H9 (cell line): ENCODE measurements around the gene TMTC3. TPM values are rescaled to one million over a fixed set of nuclear protein-coding genes. Genes with fewer than 3 reads are reported as not detected.

ENCODE experiments used
- DNase-seq: peaks from one replicate; pipeline ENCODE4 v3.0.0-alpha.2; 2017
- H2AFZ ChIP-seq: one replicate; pipeline ENCODE4 v1.6.1; 2013; ENCODE audit warnings: mild to moderate bottlenecking, low read length, control low read depth, moderate library complexity
- H2AK5ac ChIP-seq: 2 replicates; pipeline ENCODE4 v1.6.1; 2013; ENCODE audit warnings: low read length, control low read depth, mixed read lengths; ENCODE audit not compliant: insufficient read length
- H2BK120ac ChIP-seq: one replicate; pipeline ENCODE4 v1.6.1; 2013; ENCODE audit warnings: low read depth, mild to moderate bottlenecking, low read length, control low read depth, inconsistent platforms; ENCODE audit not compliant: poor library complexity, severe bottlenecking
- H2BK12ac ChIP-seq: 2 replicates; pipeline ENCODE4 v1.6.1; 2013; ENCODE audit warnings: low read length, control low read depth, mixed read lengths, low read depth; ENCODE audit not compliant: insufficient read length
- H2BK15ac ChIP-seq: 2 replicates; pipeline ENCODE4 v1.6.1; 2013; ENCODE audit warnings: low read depth, low read length, control low read depth
- H2BK20ac ChIP-seq: one replicate; pipeline ENCODE4 v1.6.1; 2013; ENCODE audit warnings: low read depth, mild to moderate bottlenecking, low read length, control low read depth, inconsistent platforms; ENCODE audit not compliant: poor library complexity, severe bottlenecking
- H2BK5ac ChIP-seq: 2 replicates; pipeline ENCODE4 v1.6.1; 2013; ENCODE audit warnings: low read length, control low read depth, mixed read lengths; ENCODE audit not compliant: insufficient read length
- H3K14ac ChIP-seq: 2 replicates; pipeline ENCODE4 v1.6.1; 2013; ENCODE audit warnings: low read length, control low read depth; ENCODE audit not compliant: insufficient read depth
- H3K18ac ChIP-seq: 2 replicates; pipeline ENCODE4 v1.6.1; 2013; ENCODE audit warnings: low read depth, mild to moderate bottlenecking, mixed read lengths, low read length, control low read depth; ENCODE audit not compliant: insufficient read length
- H3K23ac ChIP-seq: 2 replicates; pipeline ENCODE4 v1.6.1; 2013; ENCODE audit warnings: low read length, control low read depth, mixed read lengths, low read depth; ENCODE audit not compliant: insufficient read length
- H3K23me2 ChIP-seq: 2 replicates; pipeline ENCODE4 v1.6.1; 2013; ENCODE audit warnings: low read depth, mild to moderate bottlenecking, mixed read lengths, low read length, control low read depth; ENCODE audit not compliant: insufficient read length, poor library complexity, severe bottlenecking
- H3K27ac ChIP-seq: 2 replicates; pipeline ENCODE4 v1.5.1; 2013; ENCODE audit warnings: low read length, control low read depth, mixed read lengths, low read depth; ENCODE audit not compliant: insufficient read length
- H3K27me3 ChIP-seq: 2 replicates; pipeline ENCODE4 v1.6.1; 2013; ENCODE audit warnings: low read length, control low read depth, inconsistent platforms; ENCODE audit not compliant: insufficient read depth
- H3K4ac ChIP-seq: 2 replicates; pipeline ENCODE4 v1.6.1; 2013; ENCODE audit warnings: low read depth, mild to moderate bottlenecking, control low read depth, inconsistent platforms, low read length, moderate library complexity
- H3K4me1 ChIP-seq: 2 replicates; pipeline ENCODE4 v1.6.1; 2013; ENCODE audit warnings: low read length, control low read depth, inconsistent platforms; ENCODE audit not compliant: insufficient read depth
- H3K4me2 ChIP-seq: 2 replicates; pipeline ENCODE4 v1.6.1; 2013; ENCODE audit warnings: low read length, control low read depth, mixed read lengths; ENCODE audit not compliant: insufficient read length, insufficient read depth
- H3K56ac ChIP-seq: 2 replicates; pipeline ENCODE4 v1.6.1; 2013; ENCODE audit warnings: low read depth, mild to moderate bottlenecking, mixed read lengths, low read length, control low read depth; ENCODE audit not compliant: insufficient read length
- H3K79me1 ChIP-seq: 2 replicates; pipeline ENCODE4 v1.6.1; 2013; ENCODE audit warnings: low read depth, mild to moderate bottlenecking, moderate library complexity, low read length, control low read depth, inconsistent platforms; ENCODE audit not compliant: insufficient read depth, poor library complexity, severe bottlenecking
- H3K79me2 ChIP-seq: 2 replicates; pipeline ENCODE4 v1.6.1; 2013; ENCODE audit warnings: low read length, control low read depth, inconsistent platforms; ENCODE audit not compliant: insufficient read depth
- H3K9ac ChIP-seq: 2 replicates; pipeline ENCODE4 v1.6.1; 2013; ENCODE audit warnings: low read length, control low read depth, mixed read lengths; ENCODE audit not compliant: insufficient read length; ENCODE audit errors: extremely low read depth
- H3K9me3 ChIP-seq: one replicate; pipeline ENCODE4 v1.6.1; 2013; ENCODE audit warnings: low read depth, low read length, inconsistent platforms; ENCODE audit not compliant: control insufficient read depth
- H3T11ph ChIP-seq: one replicate; pipeline ENCODE4 v1.6.1; 2013; ENCODE audit warnings: mild to moderate bottlenecking, low read length, control low read depth, inconsistent platforms
- H4K20me1 ChIP-seq: one replicate; pipeline ENCODE4 v1.6.1; 2013; ENCODE audit not compliant: control insufficient read depth, insufficient read length, insufficient read depth
- H4K5ac ChIP-seq: 2 replicates; pipeline ENCODE4 v1.6.1; 2013; ENCODE audit warnings: low read depth, mild to moderate bottlenecking, mixed read lengths, low read length, control low read depth; ENCODE audit not compliant: insufficient read length
- H4K8ac ChIP-seq: replicated peaks from 2 replicates; pipeline ENCODE4 v1.6.1; 2013; ENCODE audit warnings: low read length, control low read depth, mixed read lengths, low read depth; ENCODE audit not compliant: insufficient read length
- H4K91ac ChIP-seq: 2 replicates; pipeline ENCODE4 v1.6.1; 2013; ENCODE audit warnings: low read depth, mild to moderate bottlenecking, moderate library complexity, mixed read lengths, low read length, control low read depth; ENCODE audit not compliant: insufficient read length
- H3K27ac Mint-ChIP-seq, 3 experiments: 2 replicates in 2 of 3; 3 replicates in 1 of 3; pipeline ENCODE4 v1.8.0; 2020 to 2021; ENCODE audit warnings: mixed read lengths in 3 of 3, mild to moderate bottlenecking in 1 of 3, moderate library complexity in 1 of 3
- H3K27me3 Mint-ChIP-seq: 2 replicates; pipeline ENCODE4 v1.8.0; 2021; ENCODE audit warnings: low read depth, mild to moderate bottlenecking, moderate library complexity, mixed read lengths
- H3K36me3 Mint-ChIP-seq, 3 experiments: 2 replicates in 2 of 3; 3 replicates in 1 of 3; pipeline ENCODE4 v1.8.0; 2020 to 2021; ENCODE audit warnings: low read depth in 3 of 3, mixed read lengths in 3 of 3; ENCODE audit not compliant: insufficient read depth in 1 of 3
- H3K4me1 Mint-ChIP-seq, 2 experiments: 2 replicates each; pipeline ENCODE4 v1.8.0; 2020; ENCODE audit warnings: mixed read lengths in 2 of 2
- H3K4me3 Mint-ChIP-seq, 2 experiments: 2 replicates in 1 of 2; 3 replicates in 1 of 2; pipeline ENCODE4 v1.8.0; 2020 to 2021; ENCODE audit warnings: mild to moderate bottlenecking in 2 of 2, mixed read lengths in 2 of 2, moderate library complexity in 1 of 2
- H3K9me3 Mint-ChIP-seq, 2 experiments: 2 replicates in 1 of 2; 3 replicates in 1 of 2; pipeline ENCODE4 v1.8.0; 2020; ENCODE audit warnings: mild to moderate bottlenecking in 2 of 2, mixed read lengths in 2 of 2, moderate library complexity in 1 of 2
- CTCF ChIP-seq: fragments of 200-600 bp; sonication (generic); conservative IDR thresholded peaks from 3 replicates; pipeline ENCODE4 v1.8.0; 2021; ENCODE audit warnings: antibody characterized with exemption, mild to moderate bottlenecking
- WGBS: extraction: QIAGEN DNeasy Blood & Tissue Kit; methylation state at CpG from one replicate; pipeline ENCODE4 v1.1.7; 2013; ENCODE audit warnings: missing lambda C conversion rate, low lambda C conversion rate, mixed read lengths; ENCODE audit not compliant: insufficient read length; ENCODE audit errors: extremely low coverage; 5-methylcytosine and 5-hydroxymethylcytosine counted together
- total RNA-seq: library from RNA; stranded (reverse); gene quantifications from 2 replicates; pipeline ENCODE4 v1.2.1, GENCODE V29; 2021

TMTC3 gene
- total RNA-seq, 1 experiment from 2014 or later: 37.7 TPM

DNA sequence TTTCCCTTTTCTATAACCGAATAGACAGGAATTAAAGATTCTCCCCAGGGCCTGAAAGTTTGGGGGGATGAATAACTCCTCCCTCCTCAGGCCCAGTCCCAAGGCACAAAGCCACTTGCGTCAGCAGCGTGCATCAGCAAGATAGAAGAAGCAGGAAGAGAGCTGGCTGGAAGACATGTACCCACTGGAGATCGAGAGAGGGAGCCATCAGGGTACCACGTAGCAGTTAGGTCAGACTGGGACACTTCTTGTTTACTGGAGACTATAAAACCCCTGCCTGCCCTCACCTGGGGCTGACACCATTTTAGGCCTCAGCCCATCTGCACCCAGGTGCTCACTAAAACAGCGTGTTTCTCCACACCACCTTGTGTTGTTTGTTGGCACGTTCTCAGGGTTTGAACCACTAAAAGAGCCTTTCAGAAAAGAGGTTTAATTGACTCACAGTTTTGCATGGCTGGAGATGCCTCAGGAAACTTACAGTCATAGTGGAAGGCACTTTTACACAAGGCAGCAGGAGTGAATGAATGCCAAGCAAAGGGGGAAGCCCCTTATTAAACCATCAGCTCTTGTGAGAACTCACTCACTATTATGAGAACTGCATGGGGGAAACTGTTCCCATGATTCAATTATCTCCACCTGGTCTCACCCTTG lies 93.2 kb downstream of the TMTC3 start:
- Histone ChIP-seq H3K79me1 (no peaks in the 10 kb centered on the region), H3K27me3 (no peaks in the 10 kb centered on the region), H3K14ac (no peak overlapping the region), H2AK5ac (no peak overlapping the region), H3K4me2 (no peak overlapping the region), H4K8ac (no peak overlapping the region), H3K79me2 (no peaks in the 10 kb centered on the region), H3T11ph (no peak overlapping the region), H3K56ac (no peak overlapping the region), H2BK15ac (no peak overlapping the region), H3K27ac (no peak overlapping the region), H4K20me1 (no peaks in the 10 kb centered on the region), H3K4ac (no peak overlapping the region), H3K9ac (no peak overlapping the region), H2BK5ac (no peak overlapping the region), H2BK120ac (no peak overlapping the region), H2BK20ac (no peak overlapping the region), H3K18ac (no peak overlapping the region), H3K23ac (no peak overlapping the region), H2BK12ac (no peak overlapping the region), H4K5ac (no peak overlapping the region), H4K91ac (no peak overlapping the region), H3K4me1 (no peaks in the 10 kb centered on the region), H3K23me2 (no peaks in the 10 kb centered on the region), H3K9me3 (no peaks in the 10 kb centered on the region), H2AFZ (no peak overlapping the region)
- Mint-ChIP-seq H3K4me3 (no peak overlapping the region), H3K27me3 (no peaks in the 10 kb centered on the region), H3K4me1 (no peaks in the 10 kb centered on the region), H3K9me3 (peaks cover 4% of the 10 kb centered on the region in 2 experiments; a peak in 4 of 5 replicates), H3K36me3 (peaks cover 0 to 4% (median 0%) of the 10 kb centered on the region in 3 experiments; a peak in 3 of 7 replicates), H3K27ac (peak overlapping the region in 1 of 3 experiments; percentile 52; a peak in 1 of 7 replicates)
- DNase-seq: no peak
- no peak for TF ChIP-seq CTCF
- no CpG with 5 or more reads among the region's 7 CpGs for WGBS
